OCI-LY7 (cell line): ENCODE results near the gene TMEM126A. TPM values are rescaled to one million over a fixed set of nuclear protein-coding genes. Genes with fewer than 3 reads are reported as not detected.

Source experiments
- BruUV-seq: library from RNA; stranded (reverse); fragments of 400-500 nt; replicated peaks from 2 replicates; lab custom pipeline; 2021; lab: Mats Ljungman, UMichigan
- CTCF ChIA-PET: fragments of 300-600 bp; sonication (Branson Sonifier 250); formaldehyde crosslinking; loops from one replicate; lab custom pipeline; 2022; ENCODE audit warnings: antibody characterized with exemption; ENCODE audit not compliant: unreplicated experiment; lab: Charles Lee
- POLR2A ChIA-PET: fragments of 300-600 bp; sonication (Branson Sonifier 250); formaldehyde crosslinking; loops from one replicate; lab custom pipeline; 2022; ENCODE audit warnings: antibody characterized with exemption; lab: Charles Lee
- DNase-seq: peaks from one replicate; pipeline ENCODE4 v3.0.0-alpha.2; 2015; ENCODE audit warnings: low spot score
- H2AFZ ChIP-seq: fragments of 200-600 bp; sonication (generic), shearing (Covaris generic); 2 replicates; pipeline ENCODE4 v1.6.1; 2014; ENCODE audit warnings: mild to moderate bottlenecking, antibody characterized with exemption, low read length, moderate library complexity
- H3K27ac ChIP-seq: fragments of 200-600 bp; sonication (generic); 2 replicates; pipeline ENCODE4 v1.5.1; 2014; ENCODE audit warnings: mixed run types, low read depth, mild to moderate bottlenecking, moderate library complexity, low read length, inconsistent platforms; ENCODE audit not compliant: poor library complexity, severe bottlenecking
- H3K36me3 ChIP-seq: fragments of 200-600 bp; sonication (generic); 2 replicates; pipeline ENCODE4 v1.6.1; 2014; ENCODE audit warnings: mild to moderate bottlenecking, antibody characterized with exemption, low read length, moderate library complexity, mixed read lengths; ENCODE audit not compliant: insufficient read depth
- H3K4me1 ChIP-seq: fragments of 200-600 bp; sonication (generic); 2 replicates; pipeline ENCODE4 v1.5.1; 2014; ENCODE audit warnings: mild to moderate bottlenecking, low read length; ENCODE audit not compliant: insufficient read depth, poor library complexity, severe bottlenecking
- H3K4me2 ChIP-seq: fragments of 200-600 bp; sonication (generic); 2 replicates; pipeline ENCODE4 v1.6.1; 2014; ENCODE audit warnings: mild to moderate bottlenecking, low read length
- H3K4me3 ChIP-seq: fragments of 200-600 bp; sonication (generic); 2 replicates; pipeline ENCODE4 v1.5.1; 2014; ENCODE audit warnings: mild to moderate bottlenecking, low read depth, low read length; ENCODE audit not compliant: poor library complexity, severe bottlenecking
- H3K79me2 ChIP-seq: fragments of 200-600 bp; sonication (generic); 2 replicates; pipeline ENCODE4 v1.6.1; 2016; ENCODE audit warnings: low read depth, mild to moderate bottlenecking, low read length, moderate library complexity, mixed read lengths; ENCODE audit not compliant: insufficient read depth
- H3K9me2 ChIP-seq: fragments of 200-600 bp; sonication (generic); 2 replicates; pipeline ENCODE4 v1.6.1; 2016; ENCODE audit warnings: mild to moderate bottlenecking, low read length, mixed read lengths; ENCODE audit not compliant: insufficient read depth
- H3K9me3 ChIP-seq: fragments of 200-600 bp; sonication (generic); 2 replicates; pipeline ENCODE4 v1.6.1; 2014; ENCODE audit warnings: mild to moderate bottlenecking, mixed run types, low read length, mixed read lengths
- H4K20me1 ChIP-seq: fragments of 200-600 bp; sonication (generic); 2 replicates; pipeline ENCODE4 v1.6.1; 2014; ENCODE audit warnings: mild to moderate bottlenecking, antibody characterized with exemption, low read length, moderate library complexity, mixed read lengths; ENCODE audit not compliant: insufficient read depth
- CTCF ChIP-seq: fragments of 200-600 bp; sonication (generic); conservative IDR thresholded peaks from 2 replicates; pipeline ENCODE4 v1.5.1; 2014; ENCODE audit warnings: mild to moderate bottlenecking, antibody characterized with exemption, low read length, moderate library complexity, mixed read lengths
- EZH2phosphoT487 ChIP-seq: fragments of 200-600 bp; sonication (generic); IDR thresholded peaks from 2 replicates; pipeline ENCODE4 v1.6.1; 2018; ENCODE audit warnings: low read depth, borderline replicate concordance, mild to moderate bottlenecking, mixed run types, antibody characterized with exemption, low read length, moderate library complexity, mixed read lengths
- intact Hi-C: fragments of 100-400 bp; cut with micrococcal nuclease; formaldehyde crosslinking; loops from one replicate; pipeline ENCODE4 v1.10.0; 2022; ENCODE audit not compliant: unreplicated experiment
- total RNA-seq, 2 experiments: library from RNA; depleted of rRNA in 1 of 2; stranded (reverse); fragments of >200 nt in 1 of 2; shearing (Covaris generic) in 1 of 2; gene quantifications; 2 replicates each; pipeline ENCODE4 v1.2.3, GENCODE V29; 2014 to 2022

TMEM126A gene
- total RNA-seq, 2 experiments from 2014 or later, result 16.8 to 25.6 TPM

DNA sequence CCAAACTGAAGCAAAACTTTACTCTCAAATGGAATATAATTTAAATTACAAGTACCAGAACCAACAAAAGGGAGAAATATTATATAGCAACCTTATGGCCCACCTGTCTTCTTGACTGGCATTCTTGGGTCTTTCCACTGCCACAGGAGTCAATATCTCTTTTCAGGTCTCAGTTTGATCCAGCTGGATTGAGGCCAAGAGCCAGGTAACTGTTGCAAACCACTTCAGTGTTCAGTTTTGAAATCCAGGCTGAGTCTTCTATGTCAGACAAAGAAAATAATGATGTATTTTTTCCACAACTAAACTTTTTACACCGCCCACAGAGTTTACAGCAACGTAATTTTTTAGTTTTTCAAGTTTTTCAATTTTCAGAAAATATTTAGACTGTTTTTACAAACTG, 21.3 kb upstream of the TMEM126A start:
- TF ChIP-seq CTCF (no peak), EZH2phosphoT487 (no peak)
- no peak for DNase-seq
- POLR2A ChIA-PET, result interaction anchor here (0.9 to 4.2 kb wide), 4 partner anchors 10 to 42 kb away, joined by 3 to 41 read pairs (median 6); partner anchors contain the start of gene TMEM126A
- Histone ChIP-seq H3K4me3 (peak overlapping the region; percentile 14), H3K4me2 (peak overlapping the region; percentile 98), H4K20me1 (no peaks in the 10 kb centered on the region), H3K9me2 (no peaks in the 10 kb centered on the region), H3K79me2 (peaks cover 31% of the 10 kb centered on the region), H3K27ac (no peak overlapping the region), H3K4me1 (peaks cover 35% of the 10 kb centered on the region), H2AFZ (peak overlapping the region; percentile 79; the same call in 1 of the 2 replicates), H3K9me3 (no peaks in the 10 kb centered on the region), H3K36me3 (peaks cover 17% of the 10 kb centered on the region)
- intact Hi-C loops, result loop anchor here (10.0 kb wide), 1 partner anchor 438 kb away; the partner anchor contains the start of gene PICALM
- no TSS peak for BruUV-seq
- CTCF ChIA-PET, result no interaction called here

DNA sequence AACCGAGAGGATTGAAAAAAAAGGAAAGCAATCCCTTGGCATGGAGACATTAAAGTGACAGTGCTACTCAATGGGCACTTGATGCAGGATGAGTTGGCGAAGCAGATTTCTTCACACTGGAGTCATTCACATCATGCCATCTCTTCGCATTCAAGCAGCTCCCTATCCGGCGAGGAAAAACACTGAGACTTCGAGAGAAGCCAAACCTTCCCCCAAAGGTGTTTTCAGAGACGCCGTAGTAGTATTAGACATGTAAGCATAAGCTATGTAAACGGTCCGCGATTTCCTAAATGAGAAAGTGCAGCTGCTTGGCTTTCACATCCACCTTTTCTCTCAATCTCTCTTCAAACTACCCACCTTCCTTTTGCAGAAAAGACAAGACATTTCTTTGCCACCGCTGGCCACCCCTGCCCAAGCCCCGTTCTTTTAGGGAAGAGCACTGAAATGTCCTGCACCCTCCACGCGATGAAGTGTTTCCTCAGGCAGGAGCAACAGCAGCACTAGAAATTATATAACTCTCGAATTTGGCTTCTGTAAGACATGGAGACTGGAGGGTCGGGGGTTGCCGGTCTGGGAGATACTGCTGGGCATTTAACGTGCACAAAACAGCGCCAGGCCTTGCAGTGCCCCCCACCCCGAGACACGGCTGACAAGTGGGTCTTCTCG, 20.3 kb upstream of the TMEM126A start, which contains the start of gene DLG2:
DLG2 (minus strand) TSS at position 13 of the 666 bp plus-strand sequence.
- ChIA-PET POLR2A (interaction anchor here (0.6 to 4.2 kb wide), 12 partner anchors 11 to 674 kb away, joined by 3 to 41 read pairs (median 4); partner anchors contain the start of genes HIKESHI and TMEM126A), CTCF (interaction anchor here (0.6 to 2.2 kb wide), 3 partner anchors 10 to 399 kb away, joined by 3 to 5 read pairs (median 5); partner anchors contain the start of gene TMEM126A)
- H3K4me3 ChIP-seq, result peak within 1 kb of the TSS; percentile 96
- H3K9me2 ChIP-seq, result no peaks in the 10 kb centered on the region
- peak; percentile 19 for DNase-seq
- H3K4me2 ChIP-seq, result peak within 1 kb of the TSS; percentile 98
- H2AFZ ChIP-seq, result peak within 1 kb of the TSS; percentile 79
- H3K27ac ChIP-seq, result peak within 1 kb of the TSS; percentile 39
- TF ChIP-seq EZH2phosphoT487 (no peak), CTCF (no peak)
- H4K20me1 ChIP-seq, result no peaks in the 10 kb centered on the region
- H3K4me1 ChIP-seq, result peaks cover 35% of the 10 kb centered on the region
- H3K79me2 ChIP-seq, result peaks cover 40% of the 10 kb centered on the region
- H3K9me3 ChIP-seq, result no peaks in the 10 kb centered on the region
- H3K36me3 ChIP-seq, result peaks cover 26% of the 10 kb centered on the region
- no TSS peak for BruUV-seq
- intact Hi-C loops, result loop anchor here (10.0 kb wide), 1 partner anchor 437 kb away; the partner anchor contains the start of gene PICALM
